ENCODE measurements around the gene WWP2.
"Not testable (repeated sequence)": the region's sequence is repeated elsewhere in the genome, so short reads cannot be mapped to it uniquely, and the experiment has no call there.

WWP2 gene

DNA sequence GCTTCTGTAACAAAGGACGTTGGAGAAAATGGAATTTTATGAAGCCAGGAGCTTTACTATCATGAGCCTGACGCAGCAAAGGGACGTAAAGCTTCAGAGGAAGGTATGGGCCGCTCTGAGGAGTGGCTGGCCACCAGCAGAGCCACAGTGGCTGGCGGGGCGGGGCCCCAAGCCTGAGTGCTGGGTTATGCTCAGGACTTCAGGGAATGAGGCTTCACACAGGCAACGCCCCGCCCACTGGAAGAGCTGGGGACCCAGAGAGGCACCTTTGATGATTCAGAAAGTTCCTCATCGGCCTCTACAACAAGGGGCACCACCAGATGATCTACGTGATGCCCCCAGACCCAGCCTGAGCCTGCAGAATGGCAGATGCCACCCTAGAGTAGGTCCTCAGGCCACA, 16.2 kb upstream of the WWP2 start:
- DNase-seq (ENCODE audit: low read depth in 2 of 2), result no peak

DNA sequence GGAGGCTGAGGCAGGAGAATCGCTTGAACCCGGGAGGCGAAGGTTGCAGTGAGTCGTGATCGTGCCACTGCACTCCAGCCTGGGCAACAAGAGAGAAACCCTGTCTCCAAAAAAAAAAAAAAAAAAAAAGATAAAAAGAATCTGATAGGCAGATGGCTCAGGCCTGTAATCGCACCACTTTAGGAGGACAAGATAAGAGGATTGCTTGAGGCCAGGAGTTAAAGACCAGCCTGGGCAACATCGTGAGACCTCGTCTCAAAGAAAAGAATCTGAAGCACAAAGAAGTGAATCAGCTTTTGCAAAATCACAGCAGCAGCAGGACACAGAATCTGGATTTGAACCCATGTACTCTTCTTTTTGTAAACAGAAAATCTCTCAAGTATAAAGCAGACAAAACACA, 15.0 kb upstream of the WWP2 start:
- DNase-seq (ENCODE audit: low read depth in 2 of 2), result no peak

DNA sequence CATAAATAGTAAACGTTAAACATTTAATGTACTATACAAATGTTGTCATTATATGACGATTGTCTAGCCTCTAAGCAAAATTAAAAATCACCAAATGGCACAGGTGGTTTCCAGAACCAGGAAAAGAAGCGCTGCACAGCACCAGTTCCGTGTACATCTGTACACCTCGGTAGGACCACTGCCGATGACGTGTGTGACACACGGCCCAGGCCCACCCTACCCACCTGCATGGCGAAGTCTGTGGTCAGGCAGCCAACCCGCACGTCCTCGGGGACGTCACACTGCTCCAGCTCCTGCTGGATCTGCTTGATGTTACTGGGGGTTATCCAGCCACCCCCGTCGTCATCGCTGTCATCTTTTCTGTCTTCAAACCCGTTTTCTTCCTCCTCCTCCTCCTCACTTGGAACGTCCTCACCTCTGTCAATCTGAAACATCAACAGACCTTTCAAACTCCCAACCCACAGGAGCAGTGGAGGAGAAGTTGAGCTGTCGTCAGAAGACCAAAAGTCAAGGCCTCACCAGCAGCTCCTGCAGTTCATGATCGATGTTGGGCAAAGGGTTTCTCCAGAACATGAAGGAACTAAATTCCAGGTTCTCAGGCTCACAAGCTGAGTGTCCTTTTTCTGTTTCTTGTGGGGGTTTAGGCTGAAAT, 13.3 kb upstream of the WWP2 start:
- no peak for DNase-seq (ENCODE audit: low read depth in 2 of 2)

DNA sequence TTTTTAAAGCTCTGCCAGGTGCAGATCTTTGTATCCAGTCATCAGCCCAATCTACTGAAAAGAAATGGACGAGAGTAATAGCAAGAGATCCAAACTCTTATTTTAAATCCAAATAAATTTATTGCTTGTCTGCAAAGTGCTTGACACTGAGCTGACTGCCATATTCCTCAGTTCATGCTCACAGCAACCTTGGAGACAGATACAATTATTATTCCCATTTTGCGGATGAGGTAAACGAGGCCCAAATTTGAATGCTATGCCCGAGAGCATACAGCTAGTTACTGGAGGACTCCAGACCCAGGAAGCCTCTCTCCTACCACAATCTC, 8.0 kb upstream of the WWP2 start:
- DNase-seq (ENCODE audit: low read depth in 2 of 2), result no peak

DNA sequence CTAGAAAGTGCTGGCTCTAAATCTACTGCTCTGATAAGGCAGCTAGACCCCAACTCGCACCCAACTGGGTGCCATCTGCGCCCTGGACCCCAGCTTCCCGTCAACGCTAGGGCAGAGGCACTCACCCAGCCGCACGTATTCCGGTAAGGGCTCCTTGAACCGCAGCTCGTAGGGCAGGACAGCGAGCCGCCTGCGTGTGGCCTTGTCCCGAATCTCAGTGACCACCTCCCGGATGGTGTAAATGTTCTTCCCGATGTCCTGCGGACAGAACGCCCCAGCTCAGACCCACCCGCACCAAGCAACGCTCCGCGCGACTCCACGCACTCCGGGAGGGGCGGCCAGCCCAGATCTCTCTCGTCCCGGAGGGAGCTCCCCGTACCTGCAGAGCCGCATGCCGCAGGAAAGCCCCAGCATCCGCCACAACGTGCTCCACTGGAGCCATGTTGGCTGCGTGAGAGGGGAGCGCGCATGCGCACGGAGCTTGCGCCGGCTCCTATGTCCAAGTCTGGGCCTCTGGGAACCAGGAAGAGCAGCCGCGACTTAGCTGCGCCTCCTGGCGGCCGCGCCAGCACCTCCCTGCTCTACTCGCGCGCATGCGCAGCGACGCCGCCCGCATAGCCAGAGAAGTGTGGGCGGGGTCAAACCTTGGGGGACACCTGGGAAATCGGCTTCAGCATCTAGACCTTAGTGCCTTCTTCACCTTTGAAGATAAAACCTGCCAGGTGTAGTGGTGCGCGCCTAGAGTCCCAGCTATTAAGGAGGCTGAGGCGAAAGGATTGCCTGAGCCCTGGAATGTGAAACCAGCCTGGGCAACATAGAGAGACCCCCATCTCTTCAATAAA, 7.4 kb upstream of the WWP2 start, which contains the start of gene NOB1:
TSS of gene NOB1 (minus strand) at position 458 of the 842 bp plus-strand sequence. CDS start at position 442, 16 bp downstream.
- DNase-seq (ENCODE audit: low read depth in 2 of 2), result peak; percentile 93 to 94

DNA sequence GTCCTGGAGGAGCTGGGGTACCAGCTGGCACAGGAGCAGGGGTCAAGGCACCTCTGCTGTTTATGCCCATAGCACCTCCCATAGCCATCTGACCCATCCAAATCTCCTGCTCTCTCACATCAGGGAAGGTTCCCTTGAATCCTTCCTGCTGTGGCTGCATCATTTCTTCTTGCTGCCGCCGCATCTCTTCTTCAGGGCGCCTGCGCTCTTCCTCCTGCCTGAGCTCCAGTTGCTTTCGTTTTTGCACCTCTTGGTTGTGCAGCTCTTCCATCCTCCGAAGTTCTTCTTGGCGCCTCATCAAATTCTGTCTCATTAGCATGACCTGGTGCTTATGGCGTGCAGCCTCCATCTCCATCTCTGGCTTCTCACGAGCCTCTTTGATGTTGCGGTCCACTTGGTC, 5.4 kb upstream of the WWP2 start:
- no peak for DNase-seq (ENCODE audit: low read depth in 2 of 2)

DNA sequence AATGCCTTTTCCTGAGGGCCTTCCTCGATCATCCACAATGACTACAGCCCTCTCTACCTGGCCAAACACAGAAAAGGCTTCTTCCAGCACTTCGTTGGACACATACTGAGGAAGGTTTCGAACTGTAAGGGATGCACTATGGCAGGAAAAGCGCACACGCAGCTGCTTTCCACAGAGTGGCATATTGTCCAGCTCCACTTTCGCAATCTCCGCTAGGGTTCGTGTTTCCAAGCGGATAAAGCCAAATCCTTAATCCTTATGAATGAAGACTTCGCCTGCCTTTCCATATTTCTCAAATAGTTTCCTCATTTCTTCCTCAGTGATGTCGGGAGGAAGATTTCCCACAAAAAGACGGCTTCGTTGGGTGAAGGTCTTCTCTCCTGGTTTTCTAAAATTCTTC, 4.8 kb upstream of the WWP2 start:
- not testable (repeated sequence) for DNase-seq (ENCODE audit: low read depth in 2 of 2)

DNA sequence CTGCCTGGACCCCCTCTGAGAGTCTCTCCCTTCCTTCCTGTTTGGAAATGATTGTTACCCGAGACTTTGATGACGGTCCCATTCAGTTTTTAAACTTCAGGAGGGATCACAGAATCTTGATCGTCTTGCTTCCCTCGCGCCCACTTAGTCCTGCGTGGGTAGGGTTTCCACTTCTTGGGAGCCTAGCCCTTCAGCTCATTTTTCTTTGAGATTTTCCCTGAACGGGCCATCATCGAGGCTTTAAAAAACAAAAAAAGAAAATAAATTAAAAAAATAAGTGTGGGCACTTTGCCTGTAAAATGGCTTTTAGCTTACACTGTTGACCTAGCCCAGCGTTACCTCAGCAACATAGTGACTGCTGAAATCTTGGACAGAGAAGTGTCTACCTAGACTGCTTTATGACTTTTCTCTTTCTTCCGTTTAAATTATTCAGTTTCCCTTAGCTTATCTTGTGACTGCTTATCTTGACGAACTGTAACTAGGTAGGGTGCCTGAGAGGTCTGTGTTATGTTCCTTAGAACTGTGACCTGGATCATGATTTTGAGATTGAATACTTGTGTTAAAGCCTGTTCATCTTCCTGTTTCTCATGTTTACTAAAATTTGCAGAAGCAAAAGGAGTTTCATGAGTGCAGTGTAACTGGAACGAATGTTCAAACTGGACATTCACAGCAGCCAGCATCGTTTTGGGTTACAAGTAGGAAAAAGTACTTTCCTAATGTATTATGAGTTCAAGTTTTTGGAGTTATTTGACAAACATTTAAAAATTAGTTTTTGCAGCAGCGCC, 874 bp downstream of the WWP2 start:
- DNase-seq (ENCODE audit: low read depth in 2 of 2), result no peak

DNA sequence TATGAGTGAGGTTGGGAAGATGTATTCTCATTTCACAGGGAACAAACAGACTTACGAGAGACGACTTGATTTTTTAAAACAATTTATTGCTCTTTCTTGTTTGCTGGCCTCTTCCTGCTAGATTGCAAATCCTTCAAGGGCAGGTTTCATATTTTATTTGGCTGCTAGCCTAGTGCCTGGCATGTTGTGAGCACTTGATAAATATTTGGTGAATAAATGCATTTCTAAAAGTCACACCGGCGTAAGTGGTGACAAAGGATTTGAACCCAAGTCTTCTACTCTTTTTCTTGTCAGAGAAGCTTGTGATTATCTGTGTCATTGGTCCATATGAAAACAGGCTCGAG, 1.4 kb downstream of the WWP2 start:
- DNase-seq (ENCODE audit: low read depth in 2 of 2), result no peak

DNA sequence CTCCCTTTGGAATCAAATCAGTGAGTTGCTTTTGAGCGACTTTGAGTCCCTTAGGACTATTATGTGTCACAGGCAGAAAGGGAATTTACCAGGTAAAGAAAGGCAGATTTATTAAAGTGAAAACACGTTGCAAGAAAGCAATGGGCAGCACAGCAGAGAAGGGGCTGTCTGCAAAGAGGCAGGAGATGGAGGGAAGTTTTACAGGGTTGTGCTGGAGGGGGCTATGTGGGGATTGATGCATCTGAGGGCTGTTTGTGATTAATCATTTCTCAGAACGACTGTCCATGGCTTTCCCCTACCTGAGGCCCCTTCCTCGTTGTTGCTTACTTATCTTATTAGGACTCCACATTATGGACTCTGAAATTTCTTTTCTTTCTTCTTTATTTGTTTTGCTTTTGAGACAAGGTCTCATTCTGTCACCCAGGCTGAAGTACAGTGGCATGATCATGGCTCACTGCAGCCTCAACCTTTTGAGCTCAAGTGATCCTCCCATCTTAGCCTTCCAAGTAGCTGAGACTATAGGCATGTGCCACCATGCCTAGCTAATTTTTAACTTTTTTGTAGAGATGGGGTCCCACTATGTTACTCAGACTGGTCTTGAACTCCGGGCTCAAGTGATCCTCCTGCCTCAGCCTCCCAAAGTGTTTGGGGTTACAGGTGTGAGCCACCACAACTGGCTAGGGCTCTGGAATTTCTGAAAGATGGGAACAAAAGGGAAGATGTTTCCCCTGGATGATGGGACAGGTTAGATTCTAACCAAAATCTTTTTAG, 5.5 kb downstream of the WWP2 start:
- DNase-seq (ENCODE audit: low read depth in 2 of 2), result no peak

DNA sequence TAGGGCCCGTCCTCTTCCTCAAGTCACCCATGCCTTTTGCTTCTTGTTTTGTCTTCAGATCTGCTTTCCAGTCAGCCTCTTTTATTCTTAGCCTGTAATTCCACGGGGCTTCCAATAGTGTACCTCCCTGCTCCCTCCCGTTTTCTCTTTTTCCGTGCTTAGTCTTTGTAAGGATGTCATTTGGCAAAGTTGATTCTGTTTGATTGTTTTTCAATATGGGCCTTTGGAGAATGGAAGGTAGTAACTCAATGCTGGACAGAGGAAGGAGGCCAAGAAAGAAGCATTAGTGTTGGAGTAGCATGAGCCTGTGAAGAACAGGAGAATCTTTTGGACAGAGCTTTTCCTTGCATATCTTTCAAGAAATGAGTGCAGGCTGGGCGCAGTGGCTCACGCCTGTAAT, 6.5 kb downstream of the WWP2 start:
- no peak for DNase-seq (ENCODE audit: low read depth in 2 of 2)

DNA sequence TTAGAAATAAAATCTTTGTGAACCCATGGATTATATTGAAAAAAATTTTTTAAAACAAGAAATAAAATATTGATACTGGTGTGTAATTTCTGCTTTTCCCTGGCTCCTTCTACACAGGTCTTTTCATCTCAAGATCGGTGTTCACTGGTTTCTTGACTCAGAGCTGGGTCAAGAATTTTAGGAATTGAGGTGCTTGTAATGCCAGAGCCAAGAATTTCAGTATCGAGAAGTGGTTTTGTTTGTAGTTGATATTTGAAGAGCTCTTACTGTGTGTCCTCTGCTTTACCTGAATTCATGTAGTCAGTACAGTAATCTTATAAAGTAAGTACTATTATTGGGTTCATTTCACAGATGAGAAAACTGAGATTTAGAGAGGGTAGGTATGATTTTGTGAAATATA, 7.3 kb downstream of the WWP2 start:
- DNase-seq (ENCODE audit: low read depth in 2 of 2), result no peak

DNA sequence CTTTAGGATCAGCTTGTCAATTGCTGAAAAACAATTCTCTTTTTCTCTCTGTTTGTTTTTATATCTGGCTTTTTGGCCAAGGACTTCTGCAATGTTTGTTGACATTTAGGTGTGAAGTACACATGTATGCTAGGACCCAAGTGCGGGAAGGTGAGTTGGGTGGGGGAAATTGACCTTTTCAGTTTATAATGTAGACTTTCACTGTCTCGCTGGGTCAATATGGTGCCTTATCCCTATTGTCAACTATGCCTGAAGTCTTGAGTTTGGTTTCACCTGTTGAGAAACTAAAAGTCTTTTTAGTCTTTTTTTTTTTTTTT, 9.5 kb downstream of the WWP2 start:
- DNase-seq (ENCODE audit: low read depth in 2 of 2), result no peak

DNA sequence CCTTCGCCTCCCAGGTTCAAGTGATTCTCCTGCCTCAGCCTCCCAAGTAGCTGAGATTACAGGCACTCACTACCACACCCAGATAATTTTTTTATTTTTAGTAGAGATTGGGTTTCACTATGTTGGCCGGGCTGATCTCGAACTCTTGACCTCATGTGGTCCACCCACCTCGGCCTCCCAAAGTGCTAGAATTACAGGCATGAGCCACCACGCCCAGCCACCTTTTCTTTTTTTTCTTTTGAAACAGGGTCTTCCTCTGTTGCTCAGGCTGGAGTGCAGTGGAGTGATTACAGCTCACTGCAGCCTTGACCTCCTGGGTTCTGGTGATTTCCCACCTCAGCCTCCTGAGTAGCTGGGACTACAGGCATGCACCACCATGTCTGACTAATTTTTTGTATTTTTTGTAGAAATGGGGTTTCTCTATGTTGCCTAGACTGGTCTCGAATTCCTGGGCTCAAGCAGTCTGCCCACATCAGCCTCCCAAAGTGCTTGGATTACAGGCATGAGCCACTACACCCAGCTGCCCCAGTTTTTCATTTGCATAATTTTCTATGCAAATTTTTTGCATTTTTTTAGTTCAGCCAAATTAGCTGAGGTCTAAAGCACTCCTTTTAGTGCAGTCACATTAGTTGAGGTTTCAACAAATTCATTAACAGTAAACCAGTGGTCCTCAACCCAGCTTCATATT, 11.3 kb downstream of the WWP2 start:
- DNase-seq (ENCODE audit: low read depth in 2 of 2), result no peak

DNA sequence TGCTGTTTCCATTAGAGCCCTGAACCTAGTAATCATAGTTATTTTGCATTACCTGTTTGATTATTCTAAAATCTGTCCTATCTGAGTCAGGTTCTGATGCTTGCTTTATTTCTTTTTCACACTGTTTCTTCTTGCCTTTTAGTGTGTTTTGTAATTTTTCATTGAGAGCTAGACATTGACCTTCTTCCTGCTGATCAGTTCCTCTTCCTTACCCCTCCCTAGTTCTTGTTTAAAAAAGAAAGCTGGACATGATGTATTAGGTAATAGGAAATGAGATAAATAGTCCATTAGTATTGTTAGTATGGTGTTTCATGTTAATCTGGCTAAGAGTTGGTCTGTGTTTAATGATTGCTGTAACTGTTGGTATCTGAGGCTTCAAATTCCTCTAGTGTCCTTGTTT, 13.4 kb downstream of the WWP2 start:
- no peak for DNase-seq (ENCODE audit: low read depth in 2 of 2)

DNA sequence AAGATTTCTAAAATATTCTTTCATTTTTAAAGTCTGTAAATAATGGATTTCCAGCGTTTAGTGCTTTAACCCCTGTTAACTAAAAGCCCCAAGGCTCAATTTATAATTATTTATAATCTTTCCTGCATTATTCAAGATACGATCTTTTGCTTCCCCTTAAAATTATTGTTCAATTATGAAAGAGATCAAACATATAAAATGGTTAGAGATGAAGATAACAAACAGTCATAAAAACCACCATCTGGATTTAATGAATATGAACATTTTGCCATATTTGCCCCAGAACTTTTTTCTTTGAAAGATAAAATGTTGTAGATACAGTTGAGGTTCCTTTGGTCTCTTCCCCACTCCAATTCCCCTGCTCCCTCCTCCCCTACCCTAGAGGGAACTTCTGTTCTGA, 17.6 kb downstream of the WWP2 start:
- DNase-seq (ENCODE audit: low read depth in 2 of 2), result no peak

DNA sequence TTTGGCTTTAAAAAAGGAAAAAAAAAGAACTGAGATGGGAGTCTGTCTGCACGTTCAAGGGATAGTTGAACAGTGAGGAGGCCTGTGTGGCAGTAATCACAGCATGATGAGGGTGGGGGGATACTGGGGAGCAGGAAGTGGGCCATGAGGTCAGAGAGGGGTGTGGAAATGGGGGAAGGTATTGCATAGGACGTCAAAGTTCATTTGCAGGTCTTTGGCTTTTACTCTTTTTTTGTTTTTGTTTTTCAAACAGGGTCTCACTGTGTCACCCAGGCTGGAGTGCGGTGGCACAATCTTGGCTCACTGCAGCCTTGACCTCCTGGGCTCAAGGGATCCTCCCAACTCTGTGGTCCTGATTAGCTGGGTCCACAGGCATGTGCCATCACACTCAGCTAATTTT, 19.0 kb downstream of the WWP2 start:
- DNase-seq (ENCODE audit: low read depth in 2 of 2), result no peak

DNA sequence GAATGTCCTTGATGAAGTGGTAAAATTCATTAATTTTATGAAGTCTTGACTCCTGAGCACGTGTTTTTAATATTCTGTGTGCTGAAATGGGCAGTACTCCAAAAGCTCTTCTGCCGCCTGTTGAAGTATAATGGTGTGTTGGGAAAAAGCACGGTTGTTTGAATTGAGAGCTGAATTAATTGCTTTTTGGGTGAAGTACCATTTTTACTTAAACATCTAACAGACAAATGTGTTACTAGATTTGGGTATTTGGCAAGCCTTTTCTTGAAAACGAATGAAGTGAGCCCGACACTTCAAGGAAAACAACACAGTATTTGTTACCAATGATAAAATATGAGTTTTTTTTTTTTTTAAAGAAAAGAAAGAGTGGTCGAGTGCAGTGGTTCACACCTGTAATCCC, 22.5 kb downstream of the WWP2 start:
- DNase-seq (ENCODE audit: low read depth in 2 of 2), result no peak

DNA sequence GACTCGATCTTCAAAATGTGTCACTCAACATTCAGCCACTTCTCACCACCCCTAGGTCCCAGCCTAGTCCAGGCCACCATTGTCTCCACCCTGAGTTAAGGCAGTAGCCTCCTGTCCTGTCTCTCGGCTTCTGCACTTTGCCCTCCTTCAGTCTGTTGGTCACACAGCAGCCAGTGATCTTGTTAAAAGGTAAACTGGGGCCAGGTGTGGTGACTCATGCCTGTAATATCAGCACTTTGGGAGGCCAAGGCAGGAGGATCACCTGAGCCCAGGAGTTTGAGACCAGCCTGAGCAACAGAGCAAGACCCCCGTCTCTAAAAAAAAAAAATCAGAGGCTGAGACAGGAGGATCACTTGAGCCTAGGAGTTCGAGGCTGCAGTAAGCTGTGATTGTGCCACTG, 25.8 kb downstream of the WWP2 start:
- no peak for DNase-seq (ENCODE audit: low read depth in 2 of 2)

DNA sequence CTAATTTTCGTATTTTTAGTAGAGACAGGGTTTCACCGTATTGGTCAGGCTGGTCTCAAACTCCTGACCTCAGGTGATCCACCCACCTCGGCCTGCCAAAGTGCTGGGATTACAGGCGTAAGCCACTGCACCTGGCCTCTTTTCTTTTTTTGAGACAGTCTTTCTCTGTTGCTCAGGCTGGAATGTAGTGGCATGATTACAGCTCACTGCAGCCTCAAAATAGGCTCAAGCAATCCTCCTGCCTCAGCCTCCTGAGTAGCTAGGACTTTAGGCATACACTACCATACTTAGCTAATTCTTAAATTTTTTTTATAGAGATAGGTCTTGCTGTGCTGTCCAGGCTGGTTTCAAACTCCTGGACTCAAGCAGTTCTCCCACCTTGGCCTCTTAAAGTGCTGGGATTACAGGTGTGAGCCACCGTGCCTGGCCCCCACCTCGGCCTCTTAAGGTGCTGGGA, 29.3 kb downstream of the WWP2 start:
- not testable (repeated sequence) for DNase-seq (ENCODE audit: low read depth in 2 of 2)

DNA sequence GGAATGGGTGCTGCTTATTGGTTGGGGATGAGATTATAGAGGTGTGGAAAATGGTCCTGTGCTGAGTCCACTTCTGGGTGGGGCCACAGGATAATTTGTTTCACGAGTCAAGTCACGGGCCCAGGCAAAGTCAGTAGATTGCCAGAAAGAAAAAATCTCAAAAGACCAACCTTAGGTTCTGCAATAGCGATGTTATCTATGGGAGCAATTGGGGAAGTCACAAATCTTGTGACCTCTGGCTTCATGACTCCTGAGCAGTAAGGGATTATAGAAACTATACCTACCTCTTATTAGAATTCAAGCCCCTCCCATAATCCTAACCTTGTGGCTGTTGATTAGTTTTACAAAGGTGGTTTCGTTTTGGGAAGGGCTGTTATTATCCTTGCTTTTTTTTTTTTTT, 31.4 kb downstream of the WWP2 start:
- DNase-seq (ENCODE audit: low read depth in 2 of 2), result no peak

DNA sequence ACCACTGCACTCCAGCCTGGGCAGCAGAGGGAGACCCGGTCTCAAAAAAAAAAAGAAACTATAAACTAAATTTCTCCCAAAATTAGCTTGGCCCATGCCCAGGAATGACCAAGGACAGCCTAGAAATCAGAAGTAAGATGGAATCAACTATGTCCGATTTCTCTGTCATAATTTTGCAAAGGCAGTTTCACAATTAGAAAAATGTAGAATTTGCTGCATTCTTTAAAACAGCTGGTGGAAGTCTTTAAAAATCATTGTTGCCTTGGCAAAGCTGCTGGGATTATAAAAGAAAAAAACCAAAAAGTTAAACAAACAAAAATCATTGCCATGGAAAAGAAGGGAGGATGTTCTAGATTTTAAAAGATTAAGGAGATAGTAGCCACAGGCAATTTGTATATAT, 32.4 kb downstream of the WWP2 start:
- DNase-seq (ENCODE audit: low read depth in 2 of 2), result no peak
